Smooth muscle cell (in vitro differentiated cells): ENCODE results near the gene CHAF1A. TPM values are rescaled to one million over a fixed set of nuclear protein-coding genes. Genes with fewer than 3 reads are reported as not detected.
A peak's percentile ranks its signal among the peaks of the same experiment; 100 is the strongest.

Experiments
- DNase-seq: peaks from one replicate; lab custom pipeline; 2025; ENCODE audit not compliant: unreplicated experiment; lab: John Stamatoyannopoulos, UW
- H2AFZ ChIP-seq: fragments of 200-600 bp; sonication (generic); 2 replicates; pipeline ENCODE4 v1.6.0; 2016; ENCODE audit warnings: antibody characterized with exemption, low read depth, mild to moderate bottlenecking
- H3F3A ChIP-seq: fragments of 200-600 bp; sonication (generic); 2 replicates; pipeline ENCODE4 v1.6.0; 2017; ENCODE audit warnings: antibody characterized with exemption, low read depth
- H3K27ac ChIP-seq: fragments of 200-600 bp; sonication (generic); 2 replicates; pipeline ENCODE4 v1.5.1; 2016; ENCODE audit warnings: low read depth, mild to moderate bottlenecking
- H3K27me3 ChIP-seq: fragments of 200-600 bp; sonication (generic); 2 replicates; pipeline ENCODE4 v1.6.1; 2016; ENCODE audit warnings: low read depth, mild to moderate bottlenecking
- H3K36me3 ChIP-seq: fragments of 200-600 bp; sonication (generic); 2 replicates; pipeline ENCODE4 v1.5.1; 2016; ENCODE audit warnings: low read depth
- H3K4me1 ChIP-seq: fragments of 200-600 bp; sonication (generic); 2 replicates; pipeline ENCODE4 v1.5.1; 2016; ENCODE audit warnings: low read depth
- H3K4me2 ChIP-seq: fragments of 200-600 bp; sonication (generic); 2 replicates; pipeline ENCODE4 v1.6.0; 2016; ENCODE audit warnings: mild to moderate bottlenecking
- H3K4me3 ChIP-seq: fragments of 200-600 bp; sonication (generic); 2 replicates; pipeline ENCODE4 v1.5.1; 2016; ENCODE audit warnings: mild to moderate bottlenecking
- H3K79me2 ChIP-seq: fragments of 200-600 bp; sonication (generic); 2 replicates; pipeline ENCODE4 v1.6.0; 2016; ENCODE audit warnings: low read depth, mild to moderate bottlenecking
- H3K9ac ChIP-seq: fragments of 200-600 bp; sonication (generic); 2 replicates; pipeline ENCODE4 v1.6.0; 2016; ENCODE audit warnings: low read depth
- H3K9me3 ChIP-seq: fragments of 200-600 bp; sonication (generic); replicated peaks from 2 replicates; pipeline ENCODE4 v1.5.1; 2016; ENCODE audit warnings: low read depth
- H4K20me1 ChIP-seq: fragments of 200-600 bp; sonication (generic); 2 replicates; pipeline ENCODE4 v1.6.0; 2016; ENCODE audit warnings: low read depth
- WGBS: methylation state at CpG from one replicate; pipeline ENCODE4 v1.1.7; 2016; ENCODE audit warnings: low lambda C conversion rate; 5-methylcytosine and 5-hydroxymethylcytosine counted together
- polyA plus RNA-seq: library from polyadenylated mRNA; unstranded; fragments of >200 nt; fragmentation: Nextera tagmentation; extraction: Ambion mirVana; gene quantifications from 2 replicates; pipeline ENCODE4 v1.2.1, GENCODE V29; 2016
- total RNA-seq: library from RNA; depleted of rRNA; stranded (reverse); fragments of >200 nt; gene quantifications from 2 replicates; pipeline ENCODE4 v1.2.3, GENCODE V29; 2014
- TF ChIP-seq, protein P1 (sequence below): fragments of 200-600 bp; sonication (generic); IDR thresholded peaks from 2 replicates; pipeline ENCODE4 v1.5.1; 2017; ENCODE audit warnings: borderline replicate concordance, mild to moderate bottlenecking, antibody characterized with exemption; ENCODE audit not compliant: insufficient read depth, poor library complexity, severe bottlenecking

The CHAF1A gene
- total and polyA plus RNA-seq, 2 experiments from 2014 or later: 3.8 to 11.4 TPM

DNA sequence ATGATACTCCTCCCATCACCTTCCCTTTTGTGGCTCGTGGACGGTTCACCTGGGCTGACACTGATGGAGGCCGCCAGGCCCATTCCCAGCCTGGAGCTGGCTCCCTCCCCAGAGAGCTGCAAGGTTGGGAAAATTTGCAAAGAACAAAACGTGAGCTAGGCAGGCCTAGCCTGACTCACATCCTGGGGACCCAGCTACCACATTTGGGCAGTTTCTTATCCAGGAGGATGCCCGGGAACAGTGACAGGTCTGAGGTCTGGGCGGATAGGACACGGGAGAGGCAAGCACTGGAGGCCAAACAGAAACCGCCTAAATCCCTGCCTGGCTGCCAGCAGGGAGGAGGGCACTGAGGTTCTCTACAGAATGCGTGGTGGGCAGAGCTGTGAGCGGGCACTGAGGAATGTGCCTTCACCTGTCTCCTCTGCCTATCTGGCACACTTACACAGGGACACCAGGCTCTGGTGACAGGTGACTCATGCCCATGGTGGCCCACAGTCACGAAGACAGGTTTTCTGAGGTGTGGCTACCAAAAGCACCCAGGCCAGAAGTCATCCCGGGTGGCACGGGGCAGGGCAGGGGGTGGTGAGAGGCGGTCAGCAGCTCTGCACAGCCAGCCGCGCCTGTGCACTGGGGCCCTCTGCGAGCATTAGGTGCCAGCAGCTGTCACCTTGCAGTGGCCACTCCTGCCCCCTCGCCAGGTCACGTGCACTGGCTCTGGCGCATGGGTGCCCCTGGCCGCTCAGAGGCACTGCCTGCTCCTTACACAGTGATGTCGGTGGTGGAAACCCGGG lies 25.3 kb upstream of the CHAF1A start:
- no peak for DNase-seq
- H3K9me3 ChIP-seq: no peaks in the 10 kb centered on the region
- 86% methylated on average over 23 of the region's 23 CpGs for whole genome bisulfite sequencing
- peaks cover 97% of the 10 kb centered on the region for H4K20me1 ChIP-seq
- no peak overlapping the region for H3K4me3 ChIP-seq
- H3K79me2 ChIP-seq: peaks cover 70% of the 10 kb centered on the region
- peaks cover 42% of the 10 kb centered on the region for H3K4me1 ChIP-seq
- TF ChIP-seq, protein P1, sequence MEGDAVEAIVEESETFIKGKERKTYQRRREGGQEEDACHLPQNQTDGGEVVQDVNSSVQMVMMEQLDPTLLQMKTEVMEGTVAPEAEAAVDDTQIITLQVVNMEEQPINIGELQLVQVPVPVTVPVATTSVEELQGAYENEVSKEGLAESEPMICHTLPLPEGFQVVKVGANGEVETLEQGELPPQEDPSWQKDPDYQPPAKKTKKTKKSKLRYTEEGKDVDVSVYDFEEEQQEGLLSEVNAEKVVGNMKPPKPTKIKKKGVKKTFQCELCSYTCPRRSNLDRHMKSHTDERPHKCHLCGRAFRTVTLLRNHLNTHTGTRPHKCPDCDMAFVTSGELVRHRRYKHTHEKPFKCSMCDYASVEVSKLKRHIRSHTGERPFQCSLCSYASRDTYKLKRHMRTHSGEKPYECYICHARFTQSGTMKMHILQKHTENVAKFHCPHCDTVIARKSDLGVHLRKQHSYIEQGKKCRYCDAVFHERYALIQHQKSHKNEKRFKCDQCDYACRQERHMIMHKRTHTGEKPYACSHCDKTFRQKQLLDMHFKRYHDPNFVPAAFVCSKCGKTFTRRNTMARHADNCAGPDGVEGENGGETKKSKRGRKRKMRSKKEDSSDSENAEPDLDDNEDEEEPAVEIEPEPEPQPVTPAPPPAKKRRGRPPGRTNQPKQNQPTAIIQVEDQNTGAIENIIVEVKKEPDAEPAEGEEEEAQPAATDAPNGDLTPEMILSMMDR: no peak
- H3K27ac ChIP-seq: peak overlapping the region; percentile 95
- no peak overlapping the region for H2AFZ ChIP-seq
- H3K4me2 ChIP-seq: peak overlapping the region; percentile 53
- no peak overlapping the region for H3K9ac ChIP-seq
- no peaks in the 10 kb centered on the region for H3K36me3 ChIP-seq
- H3K27me3 ChIP-seq: no peaks in the 10 kb centered on the region
- H3F3A ChIP-seq: peaks cover 41% of the 10 kb centered on the region

DNA sequence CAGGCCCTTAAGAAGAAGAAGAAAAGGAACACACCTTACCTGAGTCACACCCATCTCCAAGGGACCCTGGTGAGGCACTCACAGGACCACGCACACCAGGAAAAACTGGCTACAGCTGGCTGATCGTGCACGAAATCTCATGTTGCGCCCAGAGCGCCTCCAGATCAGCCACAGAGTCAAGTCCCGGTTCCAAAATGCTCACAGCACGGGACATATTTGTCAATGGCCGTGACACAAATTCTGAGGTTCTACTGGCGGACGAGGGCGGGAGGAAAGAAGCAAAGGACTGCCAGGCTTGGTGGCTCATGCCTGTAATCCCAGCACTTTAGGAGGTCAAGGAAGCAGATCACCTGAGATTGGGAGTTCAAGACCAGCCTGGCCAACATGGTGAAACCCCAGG lies 23.6 kb upstream of the CHAF1A start:
- peaks cover 32% of the 10 kb centered on the region for H3K4me1 ChIP-seq
- H3K27me3 ChIP-seq: no peaks in the 10 kb centered on the region
- H3K9ac ChIP-seq: no peak overlapping the region
- H3K4me2 ChIP-seq: no peak overlapping the region
- TF ChIP-seq, protein P1: no peak
- peaks cover 74% of the 10 kb centered on the region for H3K79me2 ChIP-seq
- no peak overlapping the region for H3K27ac ChIP-seq
- DNase-seq: no peak
- no peak overlapping the region for H3K4me3 ChIP-seq
- H3F3A ChIP-seq: peaks cover 28% of the 10 kb centered on the region
- 93% methylated on average over 11 of the region's 11 CpGs for WGBS
- H3K9me3 ChIP-seq: no peaks in the 10 kb centered on the region
- peaks cover 96% of the 10 kb centered on the region for H4K20me1 ChIP-seq
- no peaks in the 10 kb centered on the region for H3K36me3 ChIP-seq
- H2AFZ ChIP-seq: no peak overlapping the region

DNA sequence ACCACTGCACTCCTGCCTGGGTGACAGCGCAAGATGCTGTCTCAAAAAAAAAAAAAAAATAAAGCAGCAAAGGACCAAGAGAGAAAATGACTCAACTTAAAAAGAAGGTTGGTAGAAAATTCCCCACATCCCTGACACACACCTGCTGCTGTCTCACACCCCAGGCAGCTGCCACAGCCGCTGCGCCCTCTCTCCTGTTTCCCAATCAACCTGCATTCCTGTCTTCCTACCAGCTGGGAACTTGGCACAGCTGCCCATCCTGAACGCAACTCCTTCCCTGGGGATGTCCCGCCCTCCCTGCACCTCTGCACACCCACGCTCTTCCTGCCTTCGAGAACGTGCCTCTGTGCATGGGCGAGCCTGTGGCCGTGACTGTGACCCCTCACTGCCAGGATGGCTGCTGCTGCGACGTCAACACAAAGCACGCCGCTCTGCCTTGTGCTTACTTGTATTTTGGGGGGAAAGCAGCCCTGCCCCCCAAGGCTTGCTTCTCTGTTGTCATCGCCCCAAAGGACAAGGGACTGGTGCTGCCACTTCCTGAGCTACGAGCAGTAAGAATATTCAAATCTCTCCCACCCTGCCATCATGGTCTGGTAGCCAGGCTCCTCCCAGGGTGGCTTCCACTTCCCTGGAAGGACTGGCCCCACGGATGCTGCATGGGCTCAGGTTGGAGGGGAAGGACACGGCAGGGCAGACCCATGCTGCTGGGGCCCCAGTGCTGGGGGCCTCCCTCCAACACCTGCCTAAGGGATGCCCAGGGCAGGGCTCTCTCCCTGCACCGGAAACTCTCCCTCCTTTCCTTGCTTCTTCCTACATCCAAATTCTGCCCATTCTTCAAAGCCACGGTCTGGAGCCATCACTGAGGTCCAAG lies 22.8 kb upstream of the CHAF1A start:
- Histone ChIP-seq H3K27me3 (no peaks in the 10 kb centered on the region), H3K27ac (no peak overlapping the region), H4K20me1 (peaks cover 96% of the 10 kb centered on the region), H3K36me3 (no peaks in the 10 kb centered on the region), H3F3A (peaks cover 31% of the 10 kb centered on the region), H3K79me2 (peaks cover 81% of the 10 kb centered on the region), H3K4me1 (peaks cover 26% of the 10 kb centered on the region), H3K9me3 (no peaks in the 10 kb centered on the region), H3K4me3 (no peak overlapping the region), H2AFZ (no peak overlapping the region), H3K4me2 (no peak overlapping the region), H3K9ac (no peak overlapping the region)
- WGBS: 77% methylated on average over 19 of the region's 20 CpGs
- DNase-seq: no peak
- TF ChIP-seq, protein P1: no peak
